Type B pancreatic cell (in vitro differentiated cells): Measurements from ENCODE around the gene RASSF7. TPM values are rescaled to one million over a fixed set of nuclear protein-coding genes. Genes with fewer than 3 reads are reported as not detected.

Experiments used
- DNase-seq: peaks from one replicate; pipeline ENCODE4 v3.0.0; 2021; ENCODE audit warnings: mixed read lengths; ENCODE audit not compliant: unreplicated experiment; ENCODE audit errors: extremely low spot score
- H3K27ac Mint-ChIP-seq: 2 replicates; pipeline ENCODE4 v1.8.0; 2021; ENCODE audit warnings: mild to moderate bottlenecking, mixed read lengths
- H3K27me3 Mint-ChIP-seq: 2 replicates; pipeline ENCODE4 v1.8.0; 2021; ENCODE audit warnings: mixed read lengths
- H3K36me3 Mint-ChIP-seq: 2 replicates; pipeline ENCODE4 v1.8.0; 2021; ENCODE audit warnings: mixed read lengths
- H3K4me1 Mint-ChIP-seq: one replicate; pipeline ENCODE4 v1.8.0; 2021; ENCODE audit warnings: mixed read lengths; ENCODE audit not compliant: unreplicated experiment
- H3K4me3 Mint-ChIP-seq: 2 replicates; pipeline ENCODE4 v1.8.0; 2021; ENCODE audit warnings: mild to moderate bottlenecking, mixed read lengths
- H3K9me3 Mint-ChIP-seq: 2 replicates; pipeline ENCODE4 v1.8.0; 2021; ENCODE audit warnings: mixed read lengths
- total RNA-seq: library from RNA; stranded (reverse); gene quantifications from 2 replicates; pipeline ENCODE4 v1.2.1, GENCODE V29; 2021; ENCODE audit warnings: low replicate concordance
- TF ChIP-seq, protein P1 (sequence below): fragments of 200-600 bp; sonication (generic); conservative IDR thresholded peaks from 2 replicates; pipeline ENCODE4 v1.5.0; 2021; ENCODE audit warnings: antibody characterized with exemption, mild to moderate bottlenecking

Gene RASSF7
- total RNA-seq, 1 donor from 2014 or later = 35.7 TPM

DNA sequence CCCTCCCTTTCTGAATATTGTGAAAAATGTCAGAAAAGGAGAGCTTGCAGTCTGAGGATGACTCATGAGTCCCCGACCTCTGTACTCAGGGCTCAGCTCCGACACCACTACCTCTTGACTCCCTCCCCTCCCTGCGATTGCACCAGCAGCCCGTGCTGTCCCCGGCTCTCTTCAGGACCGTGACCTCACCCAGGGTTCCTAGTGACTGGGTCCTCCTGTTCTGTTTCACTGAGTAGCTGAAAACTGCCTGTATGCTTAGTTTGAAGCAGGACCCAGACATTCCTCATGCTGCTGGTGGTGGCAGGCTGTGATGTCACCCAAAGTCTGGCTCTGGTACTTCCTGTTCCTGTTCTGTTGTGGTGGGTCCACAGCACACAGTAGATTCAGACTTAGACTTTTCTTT, 27.2 kb downstream of the RASSF7 start:
- H3K27me3 Mint-ChIP-seq = no peaks in the 10 kb centered on the region

DNA sequence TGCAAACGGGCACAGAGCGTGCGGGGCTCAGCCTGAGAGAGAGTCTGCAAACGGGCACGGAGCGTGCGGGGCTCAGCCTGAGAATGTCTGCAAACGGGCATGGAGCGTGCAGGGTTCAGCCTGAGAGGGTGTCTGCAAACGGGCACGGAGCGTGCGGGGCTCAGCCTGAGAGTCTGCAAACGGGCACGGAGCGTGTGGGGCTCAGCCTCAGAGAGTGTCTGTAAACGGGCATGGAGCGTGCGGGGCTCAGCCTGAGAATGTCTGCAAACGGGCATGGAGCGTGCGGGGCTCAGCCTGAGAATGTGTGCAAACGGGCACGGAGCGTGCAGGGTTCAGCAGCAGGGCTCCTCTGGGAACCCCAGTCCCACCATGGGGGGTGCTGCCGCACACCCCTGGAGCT, 29.0 kb downstream of the RASSF7 start:
- DNase-seq = no peak
- TF ChIP-seq, protein P1, sequence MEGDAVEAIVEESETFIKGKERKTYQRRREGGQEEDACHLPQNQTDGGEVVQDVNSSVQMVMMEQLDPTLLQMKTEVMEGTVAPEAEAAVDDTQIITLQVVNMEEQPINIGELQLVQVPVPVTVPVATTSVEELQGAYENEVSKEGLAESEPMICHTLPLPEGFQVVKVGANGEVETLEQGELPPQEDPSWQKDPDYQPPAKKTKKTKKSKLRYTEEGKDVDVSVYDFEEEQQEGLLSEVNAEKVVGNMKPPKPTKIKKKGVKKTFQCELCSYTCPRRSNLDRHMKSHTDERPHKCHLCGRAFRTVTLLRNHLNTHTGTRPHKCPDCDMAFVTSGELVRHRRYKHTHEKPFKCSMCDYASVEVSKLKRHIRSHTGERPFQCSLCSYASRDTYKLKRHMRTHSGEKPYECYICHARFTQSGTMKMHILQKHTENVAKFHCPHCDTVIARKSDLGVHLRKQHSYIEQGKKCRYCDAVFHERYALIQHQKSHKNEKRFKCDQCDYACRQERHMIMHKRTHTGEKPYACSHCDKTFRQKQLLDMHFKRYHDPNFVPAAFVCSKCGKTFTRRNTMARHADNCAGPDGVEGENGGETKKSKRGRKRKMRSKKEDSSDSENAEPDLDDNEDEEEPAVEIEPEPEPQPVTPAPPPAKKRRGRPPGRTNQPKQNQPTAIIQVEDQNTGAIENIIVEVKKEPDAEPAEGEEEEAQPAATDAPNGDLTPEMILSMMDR = no peak
- no peaks in the 10 kb centered on the region for H3K9me3 Mint-ChIP-seq
- H3K27ac Mint-ChIP-seq = no peak overlapping the region
- H3K4me1 Mint-ChIP-seq = no peaks in the 10 kb centered on the region
- no peaks in the 10 kb centered on the region for H3K27me3 Mint-ChIP-seq
- peaks cover 12% of the 10 kb centered on the region for H3K36me3 Mint-ChIP-seq
- H3K4me3 Mint-ChIP-seq = no peak overlapping the region

More for the DNA sequence above, 27.2 kb downstream of the RASSF7 start:
- H3K4me3 Mint-ChIP-seq = no peak overlapping the region
- H3K4me1 Mint-ChIP-seq = no peaks in the 10 kb centered on the region
- H3K9me3 Mint-ChIP-seq = no peaks in the 10 kb centered on the region
- peaks cover 11% of the 10 kb centered on the region for H3K36me3 Mint-ChIP-seq
- no peak for DNase-seq
- TF ChIP-seq, protein P1 = no peak
- H3K27ac Mint-ChIP-seq = no peak overlapping the region

DNA sequence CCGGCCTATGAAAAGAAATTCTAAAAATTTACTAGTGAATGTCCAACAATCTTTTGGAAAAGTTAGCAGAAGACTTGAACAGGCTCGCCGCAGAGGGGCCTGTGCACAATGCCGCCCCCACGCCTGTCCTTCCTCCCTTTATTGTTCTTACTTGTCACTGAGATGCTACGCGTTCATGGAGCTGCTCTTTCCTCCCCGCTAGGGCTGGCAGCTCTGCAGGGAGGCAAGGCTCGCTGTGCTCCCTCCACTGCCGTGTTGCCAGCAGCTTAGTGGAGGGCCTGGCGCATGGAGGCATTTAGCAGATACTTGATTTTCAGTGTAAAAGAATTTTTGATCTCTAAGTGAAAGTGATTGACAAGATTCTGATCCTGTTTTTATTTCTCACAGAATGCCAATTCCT, 30.2 kb downstream of the RASSF7 start:
- H3K9me3 Mint-ChIP-seq = no peaks in the 10 kb centered on the region
- no peaks in the 10 kb centered on the region for H3K4me1 Mint-ChIP-seq
- TF ChIP-seq, protein P1 = no peak
- H3K27me3 Mint-ChIP-seq = no peaks in the 10 kb centered on the region
- no peak for DNase-seq
- H3K27ac Mint-ChIP-seq = no peak overlapping the region
- peaks cover 13% of the 10 kb centered on the region for H3K36me3 Mint-ChIP-seq
- no peak overlapping the region for H3K4me3 Mint-ChIP-seq

DNA sequence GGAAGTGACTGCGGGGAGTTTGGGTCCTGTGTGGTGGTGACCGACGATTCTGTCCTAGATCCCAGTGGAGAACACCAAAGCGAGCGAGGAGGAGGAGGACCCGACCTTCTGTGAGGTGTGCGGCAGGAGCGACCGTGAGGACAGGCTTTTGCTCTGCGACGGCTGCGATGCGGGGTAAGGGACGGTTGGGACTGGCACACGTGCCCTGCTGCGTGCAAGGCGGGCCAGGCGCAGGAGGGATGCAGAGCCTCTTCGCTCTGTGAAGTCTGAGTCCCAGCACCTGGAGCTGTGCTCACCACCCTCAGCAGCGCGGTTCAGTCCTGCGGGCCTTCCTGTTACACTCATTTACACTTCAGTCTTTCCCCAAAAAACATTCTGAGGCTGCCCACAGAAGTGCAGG, 31.7 kb downstream of the RASSF7 start:
- TF ChIP-seq, protein P1 = no peak
- no peaks in the 10 kb centered on the region for H3K4me1 Mint-ChIP-seq
- peaks cover 13% of the 10 kb centered on the region for H3K36me3 Mint-ChIP-seq
- no peak for DNase-seq
- no peak overlapping the region for H3K4me3 Mint-ChIP-seq
- no peak overlapping the region for H3K27ac Mint-ChIP-seq
- H3K9me3 Mint-ChIP-seq = no peaks in the 10 kb centered on the region
- H3K27me3 Mint-ChIP-seq = no peaks in the 10 kb centered on the region

DNA sequence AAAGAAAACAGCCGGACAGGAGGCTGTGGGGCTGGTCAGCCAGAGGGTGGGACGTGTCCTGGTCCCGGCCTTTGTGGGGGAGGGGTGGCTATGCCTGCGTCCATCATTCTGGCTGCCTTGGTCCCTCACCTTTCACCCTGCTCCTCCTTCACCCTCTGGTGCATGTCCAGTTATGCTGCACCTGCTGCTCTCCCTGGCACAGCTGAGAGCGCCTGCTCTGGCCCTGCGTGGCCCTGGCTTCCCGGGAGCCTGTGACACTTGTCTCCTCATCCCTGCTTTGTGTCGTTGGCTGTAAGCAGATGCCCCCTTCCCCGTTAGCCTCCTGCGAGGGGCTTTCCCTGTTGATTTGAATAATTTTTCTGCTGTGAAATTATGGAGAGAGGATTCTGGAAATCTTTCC, 32.1 kb downstream of the RASSF7 start:
- Mint-ChIP-seq H3K4me3 (no peak overlapping the region), H3K4me1 (no peaks in the 10 kb centered on the region), H3K27me3 (no peaks in the 10 kb centered on the region), H3K9me3 (no peaks in the 10 kb centered on the region), H3K36me3 (peaks cover 13% of the 10 kb centered on the region), H3K27ac (no peak overlapping the region)
- DNase-seq = no peak
- TF ChIP-seq, protein P1 = no peak

DNA sequence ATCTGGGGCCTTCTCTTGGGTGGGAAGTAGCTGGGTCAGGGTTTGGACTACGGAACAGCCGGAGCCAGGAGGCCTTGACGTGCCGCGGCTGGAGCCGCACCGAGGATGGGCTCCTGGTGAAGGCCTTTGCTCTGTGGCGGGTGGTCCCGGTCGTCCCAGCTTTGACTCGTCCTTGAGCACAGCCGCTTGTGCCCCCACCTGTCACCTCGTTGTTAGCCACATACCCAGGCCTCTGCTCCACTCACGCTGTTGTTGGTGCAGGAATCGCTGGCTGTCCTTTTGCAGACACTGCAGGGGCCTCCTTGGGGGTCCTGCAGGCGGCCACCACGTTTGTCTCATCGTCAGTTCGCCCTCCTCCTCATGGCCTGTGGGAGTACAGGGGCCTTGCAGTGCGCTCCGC, 32.6 kb downstream of the RASSF7 start:
- no peak overlapping the region for H3K27ac Mint-ChIP-seq
- H3K36me3 Mint-ChIP-seq = peaks cover 13% of the 10 kb centered on the region

More for the DNA sequence above, 32.6 kb downstream of the RASSF7 start:
- no peak for DNase-seq
- Mint-ChIP-seq H3K27me3 (no peaks in the 10 kb centered on the region), H3K4me3 (no peak overlapping the region), H3K9me3 (no peaks in the 10 kb centered on the region), H3K4me1 (no peaks in the 10 kb centered on the region)
- TF ChIP-seq, protein P1 = no peak
